Thyroid gland (tissue), 4 donors: ENCODE data around the gene LIX1.

Experiments
- CTCF ChIP-seq, 6 experiments: fragments of 200-600 bp in 3 of 6; fragments of 450-650 bp in 3 of 6; sonication (generic) in 3 of 6; IDR thresholded peaks; one replicate each; pipeline ENCODE4 v1.5.1; 2016 to 2019; ENCODE audit warnings: antibody characterized with exemption in 6 of 6, mild to moderate bottlenecking in 2 of 6, inconsistent platforms in 1 of 6, moderate library complexity in 1 of 6
- POLR2A ChIP-seq, 2 donors: fragments of 450-650 bp; IDR thresholded peaks; one replicate each; pipeline ENCODE4 v1.6.1; 2017; ENCODE audit warnings: antibody characterized with exemption in 2 of 2, mild to moderate bottlenecking in 2 of 2, moderate library complexity in 1 of 2

GRCh38 chr5:97085459-97086181 is 56.8 kb downstream of the LIX1 start:
- TF ChIP-seq CTCF (IDR thresholded peaks at IDR 0.05) (no peak), POLR2A (IDR thresholded peaks at IDR 0.05) (no peak)
